ENCODE measurements around the gene KCNMA1.

KCNMA1 gene

DNA sequence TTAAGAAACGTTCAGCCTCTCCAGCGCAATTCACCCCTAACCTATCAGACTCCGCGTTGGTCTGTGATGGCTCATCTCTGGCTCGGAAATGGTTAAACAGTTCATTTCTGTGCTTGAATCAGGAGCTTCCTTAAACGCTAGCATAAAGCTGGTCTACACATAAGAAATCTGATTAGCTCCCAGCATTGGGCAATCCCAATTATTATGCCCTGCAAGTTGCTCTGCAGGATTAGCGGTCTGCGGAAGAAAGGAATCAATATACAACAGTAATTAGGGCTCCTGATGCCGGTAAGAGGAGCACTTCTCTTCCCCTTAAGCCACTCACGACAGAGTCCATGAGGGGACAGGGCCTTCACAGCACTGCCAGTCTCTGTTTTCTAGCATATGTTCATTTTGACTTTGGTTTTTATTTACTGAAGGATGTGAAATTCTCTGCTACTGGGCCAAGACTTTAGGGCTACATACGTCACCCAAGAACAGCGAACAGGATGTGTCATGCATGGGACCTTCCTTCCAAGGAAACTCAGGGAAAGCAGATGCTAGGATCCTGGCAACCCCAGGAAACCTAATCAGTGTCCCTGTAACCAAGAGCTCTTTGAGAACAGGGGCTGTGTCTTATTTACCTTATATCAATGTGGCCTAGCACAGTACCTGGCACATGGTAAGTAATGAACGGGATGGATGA lies 324.4 kb downstream of the KCNMA1 start:
- DNase-seq, result no peak

DNA sequence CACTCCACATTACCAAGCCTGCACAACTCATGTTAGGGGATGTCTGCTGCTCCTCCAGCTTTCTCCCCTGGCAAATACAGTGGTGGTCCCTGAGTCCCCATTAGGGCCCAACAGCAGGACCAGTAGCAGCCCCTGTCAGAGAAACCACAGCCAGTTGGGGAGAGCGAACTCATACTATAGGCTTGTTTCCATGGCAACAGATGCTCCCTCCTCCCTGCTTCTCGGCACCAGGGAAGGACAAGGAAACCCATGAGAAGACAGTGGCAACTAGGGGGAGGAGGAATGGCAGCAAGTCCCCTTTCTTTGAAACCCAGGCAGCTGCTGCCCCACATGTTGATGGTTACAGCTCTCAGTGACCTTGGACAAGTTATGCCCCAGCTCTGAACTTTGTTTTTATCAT lies 326.4 kb downstream of the KCNMA1 start:
- no peak for DNase-seq

DNA sequence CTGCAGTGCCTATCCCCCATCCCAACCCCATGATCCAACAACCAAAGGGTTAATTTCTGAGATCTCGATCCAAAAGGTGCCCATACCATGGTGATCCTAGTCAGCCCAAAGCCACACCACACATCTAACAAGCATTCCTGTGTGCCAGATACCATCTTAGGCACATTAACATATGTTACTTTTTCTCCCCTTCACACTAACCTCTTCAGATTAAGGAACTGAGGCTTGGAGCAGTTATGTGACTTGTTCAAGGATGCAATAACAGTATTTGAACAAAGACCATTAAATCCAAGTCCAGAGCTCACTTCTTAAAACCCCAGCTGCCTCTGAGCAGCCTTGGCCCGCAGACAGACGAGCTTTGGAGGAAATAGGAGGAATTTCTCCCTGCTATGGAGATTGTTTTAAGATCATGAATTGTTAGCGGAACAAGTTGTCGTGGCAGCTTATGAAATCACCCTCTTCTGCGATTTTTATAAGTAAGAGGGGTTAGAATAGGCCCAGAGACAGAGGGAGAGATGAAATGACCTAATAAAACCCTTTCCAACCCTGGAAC lies 327.2 kb downstream of the KCNMA1 start:
- DNase-seq, result no peak

DNA sequence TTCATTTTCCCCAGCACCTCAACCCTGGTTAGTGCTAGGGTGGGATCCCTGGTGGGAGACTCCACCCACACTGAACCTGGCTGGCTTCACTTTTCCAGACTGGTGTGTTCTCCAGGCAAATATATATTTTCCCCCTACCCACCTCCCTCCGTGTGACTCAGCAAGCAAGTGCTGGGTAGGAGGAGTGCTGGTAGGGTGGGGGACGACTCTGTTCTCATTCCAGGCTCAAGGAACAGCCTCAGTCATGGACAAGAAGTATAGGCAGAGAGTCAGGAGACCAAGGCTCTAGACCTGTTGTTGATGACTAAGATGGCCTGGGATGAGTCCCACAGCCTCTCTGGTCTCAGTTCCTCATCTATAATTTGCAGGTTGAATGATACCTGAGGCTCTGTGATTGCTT lies 328.1 kb downstream of the KCNMA1 start:
- DNase-seq, result no peak

DNA sequence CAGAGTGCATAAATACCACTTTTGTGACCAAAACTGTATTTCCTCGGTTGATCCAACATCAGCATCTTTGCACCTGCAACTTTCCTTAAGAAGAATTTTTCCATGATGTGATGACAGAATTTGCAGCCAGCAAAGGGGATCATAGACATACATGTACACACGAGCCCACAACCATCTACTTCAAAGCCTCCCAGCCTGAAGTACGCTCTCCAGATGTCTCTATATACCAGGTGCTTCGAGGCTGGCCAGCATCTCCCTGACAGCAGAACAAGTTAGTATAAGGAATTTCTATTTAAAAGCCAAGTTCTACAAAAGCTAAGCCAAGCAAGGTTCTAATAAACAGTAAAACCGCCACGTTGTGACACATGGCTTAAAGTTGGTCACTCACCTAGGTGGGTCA lies 328.5 kb downstream of the KCNMA1 start:
- DNase-seq, result no peak

DNA sequence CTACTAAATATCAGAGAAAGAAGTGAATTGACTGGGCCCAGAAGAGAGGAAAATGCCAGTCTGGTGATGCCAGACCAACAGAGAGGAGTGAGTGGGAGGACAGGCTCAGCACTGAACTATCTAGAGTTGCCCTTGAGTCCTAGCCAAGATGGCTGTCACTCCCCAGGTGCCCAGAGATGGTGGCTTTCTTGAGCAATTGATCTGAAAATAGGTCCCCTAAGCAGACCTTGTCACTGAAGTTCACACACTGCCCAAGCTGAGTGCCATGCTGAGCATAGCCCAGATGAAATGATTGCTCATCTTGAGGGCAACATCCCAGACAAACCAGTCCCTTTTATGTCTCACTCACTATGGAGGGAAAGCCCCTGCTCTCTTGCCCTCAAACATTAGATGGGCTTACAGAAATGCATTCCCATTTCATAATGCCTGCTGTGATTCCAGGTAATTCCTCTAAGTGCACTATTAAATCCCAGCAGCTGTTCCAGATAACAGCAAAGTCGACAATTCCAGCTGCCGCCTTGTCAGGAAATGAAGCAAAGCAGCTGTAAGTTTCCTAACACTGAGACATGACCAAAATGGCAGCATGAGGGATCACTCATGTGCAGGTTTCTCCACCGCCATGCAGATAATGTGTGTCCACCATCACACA lies 329.4 kb downstream of the KCNMA1 start:
- no peak for DNase-seq

DNA sequence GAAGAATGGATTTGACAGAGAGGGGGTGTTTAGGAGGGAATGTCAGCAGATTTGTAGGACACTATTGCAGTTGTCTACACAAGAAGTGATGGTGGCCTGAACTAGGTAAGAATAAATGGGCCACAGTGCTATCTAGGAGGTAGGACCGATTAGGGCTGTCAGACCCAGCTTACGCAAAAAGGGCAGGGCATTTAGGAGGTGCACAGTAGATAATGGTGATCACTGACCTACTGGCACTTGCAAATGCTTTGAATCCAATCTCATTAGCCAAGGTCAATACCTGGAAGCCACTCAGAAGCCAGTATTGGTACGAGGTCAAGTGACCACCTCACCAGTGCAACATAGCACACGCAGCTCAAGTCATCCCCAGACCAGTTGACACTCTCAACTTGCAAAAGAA lies 330.9 kb downstream of the KCNMA1 start:
- no peak for DNase-seq

DNA sequence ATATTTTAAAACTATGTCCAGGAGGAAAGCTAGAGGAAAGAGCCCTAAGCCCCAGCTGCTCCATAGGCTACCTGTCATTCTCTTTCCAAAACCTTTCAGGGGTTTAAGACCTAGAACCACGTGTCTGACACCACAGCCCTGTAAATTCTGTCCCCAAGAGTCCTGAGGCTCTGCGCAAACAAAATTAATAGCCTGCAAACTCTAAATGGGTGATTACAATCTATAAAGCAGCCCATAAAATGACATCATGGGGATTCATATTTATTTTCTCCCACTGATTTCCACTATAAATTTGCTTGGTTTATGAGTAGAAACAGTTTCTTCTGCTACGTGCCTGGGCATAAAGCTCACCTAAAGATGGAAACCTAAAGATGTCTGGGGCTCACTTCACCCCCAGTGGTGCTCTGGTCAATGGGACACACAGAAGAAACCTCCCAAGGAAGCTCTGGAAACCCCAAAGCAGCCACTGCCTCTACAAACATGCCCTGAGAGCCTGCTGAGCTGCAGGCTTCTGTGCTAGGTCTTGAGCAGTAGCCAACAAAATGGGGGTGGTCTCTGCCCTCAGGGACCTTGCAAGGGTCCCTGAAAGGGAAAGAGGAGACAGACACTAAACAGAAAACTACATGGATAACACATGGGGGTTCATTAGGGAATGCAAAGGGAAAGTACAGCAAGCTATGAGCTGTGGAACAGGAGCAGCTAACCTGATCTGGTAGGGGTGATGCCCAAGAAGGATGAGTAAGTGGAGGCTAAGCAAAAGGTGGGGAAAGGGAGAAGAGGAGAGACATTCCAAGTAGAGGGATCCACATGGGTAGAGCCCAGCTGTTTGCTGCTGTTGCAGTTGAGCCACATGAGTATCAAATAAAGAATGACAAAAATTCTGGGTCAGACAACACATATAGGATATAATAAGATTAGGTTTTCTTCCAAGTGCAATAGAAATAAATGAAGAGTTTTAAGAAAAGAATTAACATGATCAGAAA lies 331.7 kb downstream of the KCNMA1 start:
- no peak for DNase-seq

DNA sequence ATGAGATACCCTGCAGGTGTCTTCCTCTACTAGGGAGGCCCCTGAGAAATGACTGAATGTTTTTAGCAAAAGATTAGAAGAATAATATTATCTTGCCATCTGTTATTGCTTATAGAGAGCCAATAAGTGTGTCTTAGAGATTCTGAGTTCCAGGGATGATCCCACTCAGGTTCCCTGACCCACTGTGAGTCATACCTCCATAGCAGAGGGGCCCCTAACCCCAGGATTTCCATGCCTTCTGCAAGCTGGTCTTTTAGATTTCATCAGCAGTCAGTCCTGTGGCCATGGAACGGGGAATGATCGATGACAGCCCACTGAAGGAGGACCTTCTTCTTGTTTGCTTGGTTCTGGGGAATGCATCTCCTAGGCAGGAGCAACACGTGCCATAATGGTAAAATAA lies 333.4 kb downstream of the KCNMA1 start:
- no peak for DNase-seq

DNA sequence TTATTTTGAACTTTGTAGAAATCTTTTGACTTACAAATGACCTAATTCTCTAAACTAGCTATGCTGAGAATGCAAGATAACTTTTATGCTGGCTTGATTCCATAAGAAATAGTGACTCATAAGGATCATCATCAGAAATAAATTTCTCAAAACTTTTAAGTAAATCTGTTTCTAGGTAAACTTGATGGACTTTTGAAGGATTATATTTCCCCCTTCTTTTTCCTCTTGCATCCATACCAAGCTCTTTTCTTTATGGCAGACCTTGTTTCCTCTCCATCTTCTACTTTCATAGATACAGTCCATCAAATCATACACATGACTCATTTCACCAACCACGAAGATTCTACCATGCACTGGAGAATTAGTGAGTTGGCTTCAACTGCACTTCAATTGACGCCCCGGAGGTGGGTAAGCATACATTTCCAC lies 336.3 kb downstream of the KCNMA1 start:
- DNase-seq, result no peak

DNA sequence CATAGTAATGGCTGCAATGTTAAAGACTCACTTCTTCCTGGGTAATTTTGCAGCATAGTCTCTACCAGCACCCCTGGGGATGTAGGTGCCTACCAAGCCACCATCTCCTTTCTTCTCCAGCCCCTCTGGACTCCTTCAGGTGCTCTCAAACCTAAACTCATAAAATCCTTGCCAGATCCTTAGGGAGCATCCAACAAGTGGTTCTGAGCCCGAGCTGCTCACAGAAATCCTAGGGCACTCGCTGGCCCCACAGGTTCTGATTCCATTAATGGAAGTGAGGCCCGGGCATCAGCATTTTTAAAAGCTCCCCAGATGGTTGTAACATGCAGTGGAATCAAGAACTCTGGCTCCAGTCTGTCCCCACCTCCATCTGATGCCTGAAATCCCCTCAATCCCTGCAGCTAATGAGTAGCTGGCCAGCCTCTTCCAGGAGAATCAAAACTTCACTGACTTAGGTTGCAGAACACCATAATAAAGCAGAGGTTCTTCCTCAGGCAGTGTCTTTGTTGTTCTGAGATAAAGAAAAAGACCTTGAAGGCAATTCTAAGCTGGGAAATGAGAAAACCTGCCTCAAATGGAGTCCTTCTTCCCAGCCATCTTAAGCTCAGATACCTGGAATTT lies 336.8 kb downstream of the KCNMA1 start:
- no peak for DNase-seq

DNA sequence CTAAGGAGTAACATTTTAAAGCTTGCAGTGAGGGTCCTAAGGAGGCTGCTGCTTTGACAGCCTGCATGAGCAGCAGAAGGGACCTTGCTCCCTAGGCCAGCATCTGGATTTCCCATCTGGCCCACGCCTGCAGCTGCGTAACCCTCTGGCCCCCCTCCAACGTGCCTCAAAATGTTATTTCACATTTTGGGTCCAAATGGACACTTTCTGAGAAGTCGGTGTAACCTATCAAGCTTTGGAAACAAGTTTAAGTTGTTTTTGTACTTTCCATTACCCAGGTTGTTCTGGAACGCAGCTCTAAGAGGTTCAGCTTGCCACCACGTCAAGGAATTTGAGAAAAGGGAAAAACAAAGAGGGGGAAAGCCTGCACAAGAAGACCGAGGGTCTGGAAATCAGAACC lies 338.3 kb downstream of the KCNMA1 start:
- DNase-seq, result no peak

DNA sequence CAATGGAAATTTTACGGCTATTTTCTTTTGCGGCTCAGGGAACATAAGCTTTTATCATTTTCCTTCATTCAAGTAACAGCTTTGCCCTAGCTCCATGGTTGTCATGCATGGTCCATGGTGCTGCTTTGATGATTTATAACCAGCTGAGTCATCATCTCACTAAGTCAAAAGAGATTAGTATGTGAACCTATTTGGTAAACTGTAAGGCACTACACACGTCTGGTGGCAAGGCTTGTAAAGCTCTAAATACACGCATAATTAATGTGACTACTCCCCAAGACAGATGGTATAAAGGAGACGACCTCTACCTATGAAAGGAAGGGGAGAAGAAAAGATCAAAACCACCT lies 340.2 kb downstream of the KCNMA1 start:
- DNase-seq, result no peak

DNA sequence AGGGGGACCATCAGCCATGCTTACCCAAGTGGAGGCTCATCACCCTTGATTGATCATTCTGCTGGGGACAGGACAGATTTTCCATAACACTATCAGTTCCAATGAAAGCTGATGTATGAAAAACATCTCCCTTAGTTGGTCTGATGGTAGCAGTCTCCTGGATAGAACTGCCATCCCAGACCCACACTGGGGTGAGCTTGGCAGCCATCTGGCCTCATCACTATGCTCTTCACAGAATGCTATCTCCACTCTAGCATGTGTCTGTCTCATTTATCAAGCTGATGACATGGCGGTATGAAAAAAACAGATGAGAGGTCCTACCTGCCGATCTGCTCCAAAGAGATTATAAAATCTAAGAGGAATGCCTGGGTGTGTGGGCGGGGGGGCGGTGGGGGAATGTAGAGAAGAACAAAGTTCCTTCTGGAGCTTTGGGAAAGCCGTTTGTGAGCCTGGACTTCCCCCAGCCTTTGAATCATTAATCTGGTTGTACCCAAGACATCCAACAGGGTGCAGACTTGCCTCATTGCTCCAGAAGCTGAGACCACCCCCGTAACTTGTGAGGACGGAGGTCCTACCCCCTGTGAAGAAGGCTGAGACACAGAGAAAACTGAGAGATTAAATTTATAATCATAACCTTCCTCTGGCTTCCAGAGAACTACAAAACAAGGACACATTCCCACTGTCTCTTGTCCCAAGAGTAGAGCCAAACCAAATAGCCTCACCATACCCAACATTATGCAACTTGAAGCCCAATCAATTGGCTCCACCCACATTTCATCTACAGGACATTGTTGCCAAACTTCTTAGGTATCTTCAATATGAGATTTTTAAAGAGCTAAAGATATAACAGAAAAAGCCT lies 340.8 kb downstream of the KCNMA1 start:
- no peak for DNase-seq

DNA sequence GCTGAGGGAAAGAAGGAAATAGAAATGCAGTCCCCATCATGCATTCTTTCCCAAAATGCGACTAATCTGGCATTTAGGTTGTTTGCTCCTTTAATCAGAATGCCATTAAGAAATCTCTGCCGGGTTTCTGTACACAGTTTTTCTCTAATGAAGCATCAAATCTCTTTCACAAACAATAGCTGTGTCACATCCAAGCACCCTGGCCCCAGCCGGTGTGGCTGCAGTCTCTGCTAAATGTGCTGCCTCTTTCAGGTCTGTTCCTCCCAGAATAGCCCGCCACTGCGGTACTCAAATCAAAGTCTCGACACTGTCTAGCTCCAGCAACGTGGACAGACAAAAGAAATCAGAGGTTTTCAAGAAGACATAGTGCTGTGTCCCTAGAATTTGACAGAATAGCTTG lies 343.8 kb downstream of the KCNMA1 start:
- DNase-seq, result no peak

DNA sequence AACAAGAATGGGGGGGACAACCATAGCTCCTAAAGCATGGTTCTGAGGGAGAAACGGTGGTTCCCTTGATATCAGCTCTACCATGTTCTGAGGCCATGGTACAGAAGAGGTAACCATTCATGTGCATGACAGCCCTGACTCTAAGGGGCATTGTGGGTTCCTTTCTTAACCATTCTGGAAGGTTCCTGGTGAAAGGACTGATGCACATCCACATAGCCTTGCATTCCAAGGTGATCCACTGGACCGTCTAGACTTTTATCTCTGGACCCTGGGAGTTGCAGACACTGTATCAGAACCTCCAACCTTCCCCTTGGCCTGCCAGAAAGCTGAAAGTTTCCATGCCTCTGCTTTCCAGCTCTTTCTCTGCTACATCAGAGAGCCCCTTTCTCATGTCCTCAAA lies 344.3 kb downstream of the KCNMA1 start:
- DNase-seq, result no peak

DNA sequence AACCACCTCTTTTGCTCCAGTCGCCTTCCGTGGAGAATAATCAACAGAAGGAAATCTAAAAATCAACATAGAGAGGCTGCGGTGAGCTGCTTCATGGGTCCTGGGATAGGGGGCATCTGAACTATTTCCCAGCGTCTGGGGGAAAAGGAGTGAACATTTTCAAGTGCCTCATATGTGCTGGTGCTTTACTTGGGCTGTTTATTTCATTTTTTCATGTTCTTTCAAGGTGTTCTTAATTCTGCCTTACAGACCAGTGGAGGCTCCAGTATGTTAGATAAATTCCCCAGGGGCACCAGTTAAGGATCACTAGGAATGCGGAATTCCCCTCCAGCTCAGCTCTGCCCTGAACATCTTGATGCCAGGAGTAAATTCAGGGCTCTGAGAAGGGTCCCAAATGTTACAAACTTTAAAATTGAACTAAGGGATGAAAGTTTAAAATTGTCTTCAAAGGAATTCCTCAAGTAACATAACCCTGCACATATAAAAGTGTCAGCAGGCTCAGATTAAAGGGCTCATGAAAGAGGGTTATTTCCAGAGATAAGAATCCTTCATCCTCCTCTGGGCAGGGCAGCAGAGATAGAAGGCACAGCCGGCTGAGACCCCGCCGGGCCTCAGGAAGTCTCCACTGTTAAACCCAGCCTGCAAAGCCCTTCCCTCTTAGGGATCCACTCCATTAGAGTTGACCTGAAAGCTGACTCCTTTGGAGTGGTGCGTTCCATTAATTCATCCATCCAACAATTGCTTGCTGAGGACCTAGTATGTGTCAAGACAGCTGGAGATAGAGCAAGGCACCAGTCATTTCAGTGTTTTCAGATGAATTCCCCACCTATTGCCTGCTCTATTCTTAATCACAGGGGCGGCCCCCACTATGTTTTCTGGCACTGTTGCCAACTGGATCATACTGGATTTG lies 345.8 kb downstream of the KCNMA1 start:
- no peak for DNase-seq

DNA sequence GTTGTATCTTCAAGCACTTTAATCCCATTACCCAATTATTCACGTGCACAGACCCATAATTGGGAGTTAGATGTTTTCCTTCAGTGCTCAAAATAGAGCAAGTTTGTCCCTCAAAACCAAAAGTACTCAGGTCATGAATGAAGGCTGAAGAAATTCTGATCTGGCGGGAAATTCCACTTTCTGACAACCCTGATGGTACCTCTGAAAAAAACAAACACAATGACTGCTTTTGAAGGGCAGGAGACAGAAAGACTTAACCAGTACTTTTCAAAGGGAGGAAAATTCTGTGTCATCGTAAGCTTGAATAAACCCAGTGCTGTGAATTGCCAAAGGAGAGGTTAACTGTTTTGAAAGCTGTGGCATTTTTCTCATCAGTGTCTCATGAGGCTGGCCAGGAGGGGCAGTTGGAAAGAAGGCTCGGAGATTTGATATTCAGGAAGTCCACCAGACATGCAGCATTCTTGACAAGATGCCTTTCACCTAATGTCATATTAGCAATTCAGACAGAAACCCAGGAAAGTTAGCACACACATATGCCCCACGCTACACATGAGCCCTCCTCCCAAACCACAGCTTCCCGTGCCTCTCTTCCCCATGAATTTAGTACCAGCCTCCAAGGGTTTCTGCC lies 347.0 kb downstream of the KCNMA1 start:
- DNase-seq, result no peak

DNA sequence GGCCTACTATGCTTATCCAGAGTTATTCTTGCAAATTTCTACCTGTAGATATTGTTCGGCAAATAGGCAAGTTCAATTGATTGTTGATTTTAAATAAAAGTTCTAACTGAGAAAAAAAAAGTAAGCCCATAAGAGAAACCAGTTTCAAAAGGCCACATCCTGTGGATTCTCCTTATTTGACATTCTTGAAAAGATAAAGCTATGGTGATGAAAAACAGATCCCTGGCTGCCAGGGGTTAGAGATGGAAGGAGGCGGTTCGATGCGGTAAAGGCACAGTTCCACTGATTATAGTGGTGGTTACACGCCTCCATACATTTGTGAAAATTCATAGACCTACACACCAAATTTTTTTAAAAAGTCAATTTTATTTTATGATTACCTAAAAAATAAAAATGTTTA lies 347.8 kb downstream of the KCNMA1 start:
- no peak for DNase-seq

DNA sequence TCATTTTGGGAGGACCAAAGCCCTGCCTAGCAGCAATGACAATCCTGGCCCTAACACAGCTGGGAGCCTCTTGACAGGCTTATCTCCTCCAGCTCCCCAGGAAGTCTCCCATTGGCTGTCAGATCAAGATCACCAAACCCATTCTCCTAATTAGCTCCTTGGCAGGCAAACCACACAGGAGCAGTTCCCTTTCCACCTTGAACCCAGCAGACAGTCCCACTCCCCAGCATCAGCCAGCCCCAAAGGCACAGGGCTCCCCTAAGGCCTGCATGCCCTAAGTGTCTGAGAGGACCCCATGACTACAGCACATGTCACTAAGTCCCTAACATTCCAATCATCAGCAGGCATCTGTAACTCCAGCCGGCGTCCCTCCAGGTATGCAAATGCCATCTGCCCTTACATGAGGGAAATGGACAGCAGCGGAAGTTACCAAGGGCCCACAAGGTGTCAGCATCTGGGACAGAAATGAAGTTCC lies 348.5 kb downstream of the KCNMA1 start:
- DNase-seq, result no peak

All from GDM1 (cell line).